Endodermal cell (in vitro differentiated cells): ENCODE measurements around the gene CD180. TPM values are rescaled to one million over a fixed set of nuclear protein-coding genes. Genes with fewer than 3 reads are reported as not detected.
A peak's percentile ranks its signal among the peaks of the same experiment; 100 is the strongest.

Experiments
- DNase-seq: peaks from one replicate; pipeline ENCODE4 v3.0.0-alpha.2; 2017
- H3K27ac ChIP-seq: 2 replicates; pipeline ENCODE4 v1.5.1; 2013; ENCODE audit warnings: mild to moderate bottlenecking, low read depth, low read length, moderate library complexity
- H3K27me3 ChIP-seq: 2 replicates; pipeline ENCODE4 v1.6.1; 2013; ENCODE audit warnings: mild to moderate bottlenecking, low read length, moderate library complexity; ENCODE audit not compliant: insufficient read depth, control insufficient read depth, poor library complexity, severe bottlenecking
- H3K36me3 ChIP-seq: 2 replicates; pipeline ENCODE4 v1.7.0; 2013; ENCODE audit warnings: mild to moderate bottlenecking, low read length, moderate library complexity; ENCODE audit not compliant: control insufficient read depth, insufficient read depth
- H3K4me1 ChIP-seq: one replicate; pipeline ENCODE4 v1.7.0; 2013; ENCODE audit warnings: low read length; ENCODE audit not compliant: control insufficient read depth, insufficient read depth
- H3K4me3 ChIP-seq: 2 replicates; pipeline ENCODE4 v1.5.1; 2013; ENCODE audit warnings: mild to moderate bottlenecking, low read length, moderate library complexity
- H3K9ac ChIP-seq: 2 replicates; pipeline ENCODE4 v1.6.1; 2013; ENCODE audit warnings: mild to moderate bottlenecking, low read length, moderate library complexity; ENCODE audit not compliant: poor library complexity, severe bottlenecking; ENCODE audit errors: extremely low read depth
- H3K9me3 ChIP-seq: 2 replicates; pipeline ENCODE4 v1.6.1; 2013; ENCODE audit warnings: mild to moderate bottlenecking, low read length, moderate library complexity; ENCODE audit not compliant: control insufficient read depth
- H3K27ac Mint-ChIP-seq: 2 replicates; pipeline ENCODE4 v1.8.0; 2020; ENCODE audit warnings: mixed read lengths
- H3K27me3 Mint-ChIP-seq: 2 replicates; pipeline ENCODE4 v1.8.0; 2021; ENCODE audit warnings: mild to moderate bottlenecking, mixed read lengths; ENCODE audit not compliant: insufficient read depth
- H3K36me3 Mint-ChIP-seq: 2 replicates; pipeline ENCODE4 v1.8.0; 2020; ENCODE audit warnings: low read depth, mixed read lengths
- H3K4me1 Mint-ChIP-seq: 2 replicates; pipeline ENCODE4 v1.8.0; 2020; ENCODE audit warnings: mixed read lengths
- H3K4me3 Mint-ChIP-seq: 2 replicates; pipeline ENCODE4 v1.8.0; 2020; ENCODE audit warnings: mild to moderate bottlenecking, moderate library complexity, mixed read lengths
- H3K9me3 Mint-ChIP-seq: 2 replicates; pipeline ENCODE4 v1.8.0; 2020; ENCODE audit warnings: mild to moderate bottlenecking, mixed read lengths
- WGBS, 2 experiments: methylation state at CpG; one replicate each; pipeline versions ENCODE4 v1.1.5 to v1.1.7; 2013; ENCODE audit warnings: missing lambda C conversion rate in 2 of 2, mixed read lengths in 1 of 2; ENCODE audit not compliant: insufficient coverage in 1 of 2, insufficient read length in 1 of 2; 5-methylcytosine and 5-hydroxymethylcytosine counted together
- total RNA-seq, 2 donors: library from RNA; stranded (reverse); fragmentation: NEBNext Ultra II Directional in 1 of 2; extraction: Animal tissue kit (Norgen Biotek cat#: 25700) in 1 of 2; gene quantifications; 2 replicates in 1 of 2; 3 replicates in 1 of 2; pipeline ENCODE4 v1.2.1, GENCODE V29; 2021
- TF ChIP-seq, protein P1 (sequence below): fragments of 200-600 bp; sonication (generic); conservative IDR thresholded peaks from 2 replicates; pipeline ENCODE4 v1.5.0; 2021; ENCODE audit warnings: antibody characterized with exemption, mild to moderate bottlenecking

CD180 gene
- total RNA-seq, 2 donors from 2014 or later, result not detected

DNA sequence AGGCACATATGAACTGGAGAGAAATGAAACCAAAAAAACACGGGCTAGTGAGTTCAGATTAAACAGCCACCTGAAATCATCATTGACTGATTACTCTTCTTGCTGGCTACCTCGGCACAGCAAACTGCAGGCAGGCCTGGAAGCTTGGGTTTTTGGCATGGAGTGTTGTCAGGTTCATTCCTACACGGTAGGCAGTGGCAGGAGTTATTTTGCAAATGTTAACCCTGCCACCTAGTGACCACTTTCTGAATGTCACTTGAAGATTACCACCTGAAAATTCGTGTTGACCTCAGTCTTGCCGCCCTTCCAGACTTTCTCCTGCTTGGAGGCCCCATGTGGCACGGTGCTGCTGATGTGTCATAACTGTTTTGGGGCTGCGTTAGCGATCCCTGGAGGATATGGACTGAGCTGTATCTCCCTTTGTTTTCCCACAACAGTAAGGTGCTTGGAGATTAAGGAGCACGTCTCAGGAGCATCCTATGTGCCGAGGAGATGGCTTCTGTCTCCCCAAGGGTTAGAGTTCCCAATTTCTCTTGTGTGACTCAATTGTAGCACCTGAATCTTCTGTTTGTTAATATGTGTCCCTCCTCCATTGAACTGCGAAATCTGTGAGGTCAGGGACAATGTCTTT is 12.7 kb upstream of the CD180 start:
- H3K9me3 Mint-ChIP-seq, result no peaks in the 10 kb centered on the region
- no peaks in the 10 kb centered on the region for H3K4me1 Mint-ChIP-seq

DNA sequence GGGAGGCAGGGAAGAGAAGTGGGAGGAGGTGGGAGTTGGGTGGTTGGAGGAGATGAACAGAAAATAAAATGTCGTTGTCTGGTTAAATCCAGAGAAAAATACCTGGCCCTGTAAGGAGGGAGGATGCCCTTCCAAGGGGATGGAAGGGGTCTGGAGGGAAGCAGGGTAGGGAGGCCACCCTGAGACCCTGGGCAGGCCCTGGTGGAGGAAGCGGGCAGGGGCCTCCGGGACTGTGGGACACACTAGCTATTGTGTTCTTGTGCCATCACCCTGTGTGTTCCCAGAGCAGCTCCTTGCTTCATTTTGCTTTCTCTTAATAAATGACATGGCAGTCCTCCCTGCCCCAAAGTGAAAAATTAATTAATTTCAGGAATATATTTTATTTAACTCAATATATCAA is 11.8 kb upstream of the CD180 start:
- no peak for DNase-seq
- Histone ChIP-seq H3K9me3 (no peaks in the 10 kb centered on the region), H3K36me3 (no peaks in the 10 kb centered on the region), H3K4me1 (no peaks in the 10 kb centered on the region), H3K4me3 (no peak overlapping the region), H3K27me3 (no peaks in the 10 kb centered on the region), H3K27ac (no peak overlapping the region), H3K9ac (no peak overlapping the region)
- Mint-ChIP-seq H3K4me1 (no peaks in the 10 kb centered on the region), H3K27me3 (no peaks in the 10 kb centered on the region), H3K36me3 (no peaks in the 10 kb centered on the region), H3K4me3 (no peak overlapping the region), H3K9me3 (no peaks in the 10 kb centered on the region), H3K27ac (no peak overlapping the region)
- WGBS, 2 experiments, result 90 to 92% methylated on average over 2 to 3 of the region's 3 CpGs
- TF ChIP-seq, protein P1, sequence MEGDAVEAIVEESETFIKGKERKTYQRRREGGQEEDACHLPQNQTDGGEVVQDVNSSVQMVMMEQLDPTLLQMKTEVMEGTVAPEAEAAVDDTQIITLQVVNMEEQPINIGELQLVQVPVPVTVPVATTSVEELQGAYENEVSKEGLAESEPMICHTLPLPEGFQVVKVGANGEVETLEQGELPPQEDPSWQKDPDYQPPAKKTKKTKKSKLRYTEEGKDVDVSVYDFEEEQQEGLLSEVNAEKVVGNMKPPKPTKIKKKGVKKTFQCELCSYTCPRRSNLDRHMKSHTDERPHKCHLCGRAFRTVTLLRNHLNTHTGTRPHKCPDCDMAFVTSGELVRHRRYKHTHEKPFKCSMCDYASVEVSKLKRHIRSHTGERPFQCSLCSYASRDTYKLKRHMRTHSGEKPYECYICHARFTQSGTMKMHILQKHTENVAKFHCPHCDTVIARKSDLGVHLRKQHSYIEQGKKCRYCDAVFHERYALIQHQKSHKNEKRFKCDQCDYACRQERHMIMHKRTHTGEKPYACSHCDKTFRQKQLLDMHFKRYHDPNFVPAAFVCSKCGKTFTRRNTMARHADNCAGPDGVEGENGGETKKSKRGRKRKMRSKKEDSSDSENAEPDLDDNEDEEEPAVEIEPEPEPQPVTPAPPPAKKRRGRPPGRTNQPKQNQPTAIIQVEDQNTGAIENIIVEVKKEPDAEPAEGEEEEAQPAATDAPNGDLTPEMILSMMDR, result no peak

More for the DNA sequence above, 12.7 kb upstream of the CD180 start:
- Histone ChIP-seq H3K36me3 (no peaks in the 10 kb centered on the region), H3K4me3 (no peak overlapping the region), H3K27me3 (no peaks in the 10 kb centered on the region), H3K4me1 (no peaks in the 10 kb centered on the region), H3K27ac (no peak overlapping the region), H3K9me3 (no peaks in the 10 kb centered on the region), H3K9ac (no peak overlapping the region)
- TF ChIP-seq, protein P1, result peak; percentile 85
- 30 to 33% methylated on average over 9 to 11 of the region's 11 CpGs for WGBS, 2 experiments
- Mint-ChIP-seq H3K27ac (no peak overlapping the region), H3K4me3 (no peak overlapping the region), H3K36me3 (no peaks in the 10 kb centered on the region), H3K27me3 (no peaks in the 10 kb centered on the region)
- peak; percentile 88 for DNase-seq

DNA sequence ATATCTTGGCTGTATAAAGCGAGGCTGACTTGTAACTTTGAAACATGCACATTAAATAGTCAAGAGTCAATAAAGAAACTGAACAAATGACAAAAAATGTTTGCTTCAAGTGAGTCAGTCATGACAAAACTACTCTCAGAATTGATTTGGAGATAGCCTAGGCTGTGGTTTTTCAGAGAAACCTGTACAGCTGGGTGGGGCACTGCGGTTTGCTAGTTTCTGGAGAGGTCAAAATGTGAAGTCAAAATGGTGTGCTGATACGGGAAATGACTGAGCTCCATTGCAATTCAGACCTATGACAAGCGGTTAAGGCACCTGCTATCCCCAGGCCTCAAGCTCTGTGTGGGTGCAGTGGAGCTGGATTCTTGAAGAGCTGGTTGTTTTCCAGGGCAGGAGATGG is 10.3 kb upstream of the CD180 start:
- Histone ChIP-seq H3K9ac (no peak overlapping the region), H3K9me3 (no peaks in the 10 kb centered on the region), H3K4me1 (no peaks in the 10 kb centered on the region), H3K4me3 (no peak overlapping the region), H3K27me3 (no peaks in the 10 kb centered on the region), H3K27ac (no peak overlapping the region), H3K36me3 (no peaks in the 10 kb centered on the region)
- Mint-ChIP-seq H3K27ac (no peak overlapping the region), H3K4me3 (no peak overlapping the region), H3K36me3 (no peaks in the 10 kb centered on the region), H3K4me1 (no peaks in the 10 kb centered on the region), H3K27me3 (no peaks in the 10 kb centered on the region), H3K9me3 (peaks cover under 1% of the 10 kb centered on the region)
- 85 to 93% methylated on average over 3 to 4 of the region's 4 CpGs for WGBS, 2 experiments
- no peak for DNase-seq
- TF ChIP-seq, protein P1, result no peak
